ENCODE measurements around the gene TRAPPC3L.

TRAPPC3L gene

GRCh38 chr6:116545651-116546050 is at the start of gene TRAPPC3L:
Gene TRAPPC3L, minus strand, starts transcription at chr6:116545684. Its CDS starts 170 bp downstream, at chr6:116545514.
- no peak for FAIRE-seq

- FAIRE-seq = no peak
Measured at GRCh38 chr6:116595247-116595646, 49.8 kb upstream of the TRAPPC3L start.

GRCh38 chr6:116586738-116587137 is 41.3 kb upstream of the TRAPPC3L start:
- no peak for FAIRE-seq

- no peak for FAIRE-seq
Measured at GRCh38 chr6:116586276-116586675, 40.8 kb upstream of the TRAPPC3L start.

GRCh38 chr6:116580198-116580597 is 34.7 kb upstream of the TRAPPC3L start:
- no peak for FAIRE-seq

GRCh38 chr6:116579143-116579542 is 33.7 kb upstream of the TRAPPC3L start:
- no peak for FAIRE-seq

DNA sequence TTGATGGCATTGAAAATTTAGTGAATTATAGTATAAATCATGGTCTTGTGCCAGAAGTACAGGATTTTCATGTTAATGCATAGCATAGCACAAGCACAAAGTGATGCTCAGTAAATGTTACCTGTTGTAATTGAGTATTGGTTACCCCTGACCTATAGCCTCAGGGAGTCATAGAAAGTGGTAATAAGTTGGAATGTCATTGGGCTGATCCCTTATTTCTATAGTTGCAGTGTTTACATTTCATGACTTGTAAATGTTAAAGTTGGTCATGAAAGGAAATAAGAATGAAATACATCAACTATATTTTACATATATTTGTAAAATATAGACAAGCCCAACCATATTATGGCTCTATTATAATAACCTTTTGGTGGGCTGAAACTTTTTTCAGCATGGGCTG is 32.9 kb upstream of the TRAPPC3L start:
- FAIRE-seq = no peak

DNA sequence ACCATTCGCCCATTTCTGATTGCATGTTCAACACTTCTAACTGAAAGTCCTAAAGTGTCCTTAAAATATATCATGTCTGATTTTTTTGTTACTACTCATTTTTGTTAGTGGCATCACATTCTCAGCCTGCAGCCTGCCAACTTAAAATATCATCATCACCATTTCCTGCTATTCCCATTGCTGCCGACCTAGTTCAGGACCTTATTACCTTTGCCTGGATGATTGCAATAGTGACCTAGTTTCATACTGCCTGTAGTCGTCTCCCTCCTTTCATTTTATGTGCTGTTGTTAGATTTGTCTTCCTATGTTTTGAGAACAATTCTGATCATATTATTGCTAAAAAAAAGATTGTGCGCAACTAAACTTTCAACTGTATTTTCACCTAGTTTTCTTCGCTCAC is 32.0 kb upstream of the TRAPPC3L start:
- no peak for FAIRE-seq

DNA sequence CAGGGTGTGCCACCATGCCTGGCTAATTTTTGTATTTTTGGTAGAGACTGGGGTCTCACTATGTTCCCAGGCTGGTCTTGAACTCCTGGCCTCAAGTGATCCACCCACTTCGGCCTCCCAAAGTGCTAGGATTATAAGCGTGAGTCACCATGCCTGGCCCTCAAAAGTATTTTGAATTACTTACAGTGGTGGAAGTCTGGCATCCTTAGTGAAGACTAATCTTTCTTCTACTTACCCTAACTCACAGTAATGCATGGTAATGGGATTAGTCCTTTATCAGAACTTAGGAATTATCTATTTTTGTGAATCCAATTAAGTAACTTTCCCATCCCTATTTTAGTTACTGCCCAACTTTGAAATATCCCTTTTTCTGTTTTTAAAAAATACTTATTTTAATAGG is 29.7 kb upstream of the TRAPPC3L start:
- no peak for FAIRE-seq

GRCh38 chr6:116572162-116572561 is 26.7 kb upstream of the TRAPPC3L start:
- FAIRE-seq = no peak

DNA sequence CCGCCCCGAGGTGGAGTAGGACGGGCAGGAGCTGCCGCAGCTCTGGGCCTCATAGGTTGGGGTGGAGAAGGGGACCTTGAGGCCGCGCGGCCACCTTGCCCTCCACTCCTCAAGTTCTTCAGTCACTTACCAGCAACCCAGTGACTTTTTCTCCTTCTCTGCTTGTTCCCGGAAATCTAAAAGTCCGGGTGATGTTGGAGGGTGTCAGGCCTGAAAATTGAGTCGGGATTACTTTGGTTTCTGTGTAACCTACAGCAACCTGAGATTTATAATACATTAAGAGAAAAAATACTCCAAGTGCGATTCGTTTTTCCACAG is 26.2 kb upstream of the TRAPPC3L start:
- no peak for FAIRE-seq

GRCh38 chr6:116570856-116571682 is 25.6 kb upstream of the TRAPPC3L start, which contains the start of gene RWDD1:
Gene RWDD1, plus strand, starts transcription at chr6:116571504. Its CDS starts 79 bp downstream, at chr6:116571583.
- no peak for FAIRE-seq

GRCh38 chr6:116568821-116569755 is 23.6 kb upstream of the TRAPPC3L start:
- no peak for FAIRE-seq

- FAIRE-seq = no peak
Measured at GRCh38 chr6:116568111-116568510, 22.6 kb upstream of the TRAPPC3L start.

GRCh38 chr6:116564921-116565872 is 19.7 kb upstream of the TRAPPC3L start:
- FAIRE-seq = no peak

GRCh38 chr6:116564311-116564710 is 18.8 kb upstream of the TRAPPC3L start:
- FAIRE-seq = no peak

- FAIRE-seq = no peak
Measured at GRCh38 chr6:116563830-116564229, 18.3 kb upstream of the TRAPPC3L start.

GRCh38 chr6:116562614-116563013 is 17.1 kb upstream of the TRAPPC3L start:
- FAIRE-seq = no peak

DNA sequence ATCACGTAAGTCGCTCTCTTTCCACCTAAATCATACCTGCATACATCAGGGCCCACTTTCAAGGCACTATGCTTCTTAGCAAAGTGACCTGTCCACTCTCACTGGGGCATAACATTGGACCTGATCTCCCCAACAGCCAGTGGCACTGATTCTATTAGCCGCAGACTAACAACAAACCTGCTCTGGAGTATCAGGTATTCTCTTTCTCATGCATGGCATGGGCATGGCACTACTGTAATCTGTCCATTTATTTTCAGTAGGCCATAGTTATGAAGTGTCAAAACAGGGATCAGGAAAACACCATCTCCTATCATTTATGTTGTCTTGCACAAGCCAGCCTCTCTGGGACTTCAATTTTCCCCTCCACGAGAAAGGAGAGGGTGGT is 16.5 kb upstream of the TRAPPC3L start:
- no peak for FAIRE-seq

DNA sequence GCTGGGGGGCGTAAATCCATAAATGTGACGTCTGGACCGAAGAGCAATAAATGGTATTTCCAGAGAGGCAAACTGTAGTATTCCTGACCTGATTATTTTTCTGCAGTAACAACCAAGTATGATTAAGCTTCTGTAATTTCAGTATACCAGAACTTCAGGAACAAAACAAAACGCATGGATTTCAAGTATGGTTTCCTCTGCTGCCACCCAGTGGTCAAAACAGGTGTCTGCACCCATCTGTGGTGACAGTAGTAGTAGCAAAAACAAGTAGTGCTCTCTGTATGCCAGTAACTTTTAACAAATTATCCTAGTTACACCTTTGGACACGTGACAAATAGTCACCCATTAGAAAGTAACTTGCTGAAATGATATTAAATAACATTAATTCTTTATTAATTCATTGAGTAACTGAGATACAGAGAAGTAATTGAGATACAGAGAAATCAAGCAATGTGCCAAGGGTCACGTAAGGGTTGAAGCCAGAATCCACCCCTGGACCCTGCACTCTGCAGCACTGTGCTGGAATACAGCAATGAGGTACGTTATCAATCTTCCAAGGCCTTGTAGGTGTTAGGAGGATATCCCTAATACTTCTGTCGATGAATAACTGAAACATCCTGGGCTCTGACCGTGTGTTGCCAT is 16.0 kb upstream of the TRAPPC3L start:
- no peak for FAIRE-seq

GRCh38 chr6:116560130-116560529 is 14.6 kb upstream of the TRAPPC3L start:
- no peak for FAIRE-seq

GRCh38 chr6:116557893-116558292 is 12.4 kb upstream of the TRAPPC3L start:
- no peak for FAIRE-seq

Data from colon (tissue), 2 donors.